ENCODE results near the gene AOC1.

DNA sequence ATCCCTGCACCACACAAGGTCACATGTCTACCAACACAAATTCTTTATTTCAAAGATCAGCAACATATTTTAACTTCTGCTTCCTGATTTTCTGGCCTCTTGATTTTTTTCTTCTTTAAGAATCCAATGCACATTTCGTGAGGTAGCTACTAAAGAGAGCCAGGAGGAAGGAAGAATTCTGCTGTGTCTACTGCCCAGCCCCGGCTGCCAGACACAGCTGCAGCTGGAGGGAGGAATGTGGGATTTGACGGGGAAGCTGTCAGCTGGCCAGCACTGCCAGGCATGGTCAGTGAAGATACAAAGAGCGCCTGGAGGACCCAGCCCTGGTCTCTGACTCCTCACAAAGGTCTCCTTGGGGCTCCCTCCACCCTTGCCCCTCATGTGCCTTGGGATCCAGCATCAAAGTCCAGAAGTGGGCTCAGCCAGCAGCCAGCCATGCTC, 6.9 kb upstream of the AOC1 start:
- TF ChIP-seq CTCF (IDR thresholded peaks at IDR 0.05) = no peak
- no peak for TF ChIP-seq POLR2A (IDR thresholded peaks at IDR 0.05)
